NCI-H2081 (cell line): ENCODE measurements around the gene CACNG6.
"Not testable (repeated sequence)": the region's sequence is repeated elsewhere in the genome, so short reads cannot be mapped to it uniquely, and the experiment has no call there.

Experiments used
- DNase-seq, 2 experiments: peaks; one replicate each; lab custom pipeline; 2025; lab: John Stamatoyannopoulos, UW

Gene CACNG6

DNA sequence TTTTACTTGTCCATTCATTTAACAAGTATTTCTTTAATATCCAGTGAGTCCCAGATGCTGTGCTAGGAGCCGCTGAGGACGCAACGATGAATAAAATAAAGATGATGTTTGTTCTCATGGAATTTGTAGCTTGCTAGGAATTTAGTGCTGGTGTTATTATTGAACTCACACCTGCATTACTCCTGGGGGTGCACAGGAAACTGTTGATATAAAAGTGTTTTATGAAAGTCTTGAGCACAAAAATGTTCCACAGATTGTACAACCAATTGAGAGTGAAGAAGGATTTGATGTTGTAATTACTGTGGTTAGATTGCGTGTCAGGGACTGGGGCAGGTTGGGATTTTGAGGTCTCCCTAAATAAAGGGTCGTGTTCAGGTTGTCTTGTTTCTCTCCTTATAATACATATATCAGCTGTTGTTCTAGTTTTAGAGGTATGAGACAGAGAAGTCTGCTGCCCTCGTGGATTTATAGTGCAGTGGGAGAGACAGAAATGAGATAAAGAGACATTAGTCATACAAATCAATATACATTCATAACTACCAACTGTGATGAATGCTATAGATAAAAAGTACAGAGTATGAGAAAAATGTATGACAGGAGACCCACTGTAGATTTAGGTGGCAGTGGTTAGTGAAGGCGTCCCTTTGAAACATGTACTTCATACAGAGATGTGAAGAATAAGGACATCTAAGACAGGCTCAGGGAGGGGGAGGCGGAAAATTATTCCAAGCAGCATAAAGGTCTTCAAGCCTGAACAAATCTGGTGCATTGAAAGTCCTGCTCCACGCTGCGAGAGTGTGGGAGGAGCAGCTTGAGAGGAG is 11.3 kb downstream of the CACNG6 start:
- DNase-seq, result no peak

DNA sequence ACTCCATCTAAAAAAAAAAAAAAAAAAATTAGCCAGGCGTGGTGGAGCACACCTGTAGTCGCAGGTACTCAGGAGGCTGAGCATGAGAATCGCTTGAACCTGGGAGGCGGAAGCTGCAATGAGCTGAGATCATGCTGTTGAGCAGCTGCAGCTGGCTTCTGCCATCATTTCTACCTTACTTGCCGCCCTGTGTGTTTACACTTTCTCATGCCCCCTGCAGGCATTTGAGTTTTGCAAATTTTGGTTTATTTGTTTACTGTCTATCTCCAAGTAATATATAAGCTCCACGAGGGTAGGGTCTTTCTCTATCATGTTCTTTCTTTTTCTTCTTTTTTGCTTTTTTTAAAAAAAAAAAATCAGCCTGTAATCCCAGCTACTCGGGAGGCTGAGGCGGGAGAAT is 18.0 kb downstream of the CACNG6 start:
- no peak for DNase-seq

DNA sequence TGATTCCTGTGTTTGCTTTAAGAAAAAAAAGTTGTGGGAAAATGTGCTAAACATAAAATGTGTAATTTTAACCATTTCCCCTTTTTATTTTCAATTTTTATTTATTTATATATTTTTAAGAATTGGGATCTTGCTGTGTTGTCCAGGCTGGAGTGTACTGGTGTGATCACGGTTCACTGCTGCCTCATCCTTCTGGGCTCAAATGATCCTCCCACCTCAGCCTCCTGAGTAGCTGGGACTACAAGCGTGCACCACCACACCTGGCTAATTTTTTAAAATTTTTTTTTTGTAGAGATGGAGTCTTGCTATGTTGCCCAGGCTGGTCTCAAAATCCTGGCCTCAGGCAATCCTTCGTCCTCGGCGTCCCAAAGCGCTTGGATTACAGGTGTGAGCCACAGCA is 19.0 kb downstream of the CACNG6 start:
- no peak for DNase-seq

DNA sequence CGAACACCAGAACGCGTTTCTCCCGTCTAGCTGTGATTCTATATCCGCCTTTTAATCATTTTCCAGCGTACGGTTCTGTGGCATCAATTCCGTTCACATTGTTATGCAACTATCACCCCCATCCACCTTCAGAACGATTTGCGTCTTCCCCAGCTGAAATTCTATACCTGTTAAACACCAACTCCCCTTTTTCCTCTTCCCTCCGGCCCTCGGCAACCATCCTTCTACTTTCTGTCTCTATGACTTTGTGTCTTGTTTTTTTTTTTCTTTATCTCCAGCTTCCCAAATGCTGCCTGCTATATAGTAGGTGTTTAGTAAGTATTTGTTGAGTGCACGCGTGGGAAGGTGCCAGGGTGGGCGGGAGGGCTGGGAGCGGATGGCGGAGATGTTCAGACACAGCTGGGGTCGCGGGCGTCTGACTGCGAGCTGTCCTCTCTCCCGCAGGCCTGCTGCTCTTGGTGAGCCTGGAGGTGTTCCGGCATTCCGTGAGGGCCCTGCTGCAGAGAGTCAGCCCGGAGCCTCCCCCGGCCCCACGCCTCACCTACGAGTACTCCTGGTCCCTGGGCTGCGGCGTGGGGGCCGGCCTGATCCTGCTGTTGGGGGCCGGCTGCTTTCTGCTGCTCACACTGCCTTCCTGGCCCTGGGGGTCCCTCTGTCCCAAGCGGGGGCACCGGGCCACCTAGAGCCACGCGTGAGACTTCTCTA is 20.2 kb downstream of the CACNG6 start:
- DNase-seq, result no peak

DNA sequence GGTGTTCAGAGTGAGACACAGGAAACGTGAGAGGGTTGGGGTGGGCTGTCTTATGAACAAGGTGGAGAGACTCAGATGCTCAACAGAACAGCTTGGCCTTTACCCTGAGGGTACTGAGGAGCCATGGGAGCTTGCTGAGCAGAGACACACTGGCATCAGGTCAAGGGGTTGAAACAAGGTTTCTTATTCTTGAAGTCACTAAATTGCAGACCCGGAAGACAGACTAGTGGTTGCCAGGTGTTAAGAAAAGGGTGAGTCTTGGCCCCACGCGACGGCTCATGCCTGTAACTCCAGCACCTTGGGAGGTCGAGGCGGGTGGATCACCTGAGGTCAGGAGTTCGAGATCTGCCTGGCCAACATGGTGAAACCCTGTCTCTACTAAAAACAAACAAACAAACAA is 22.4 kb downstream of the CACNG6 start:
- no peak for DNase-seq

DNA sequence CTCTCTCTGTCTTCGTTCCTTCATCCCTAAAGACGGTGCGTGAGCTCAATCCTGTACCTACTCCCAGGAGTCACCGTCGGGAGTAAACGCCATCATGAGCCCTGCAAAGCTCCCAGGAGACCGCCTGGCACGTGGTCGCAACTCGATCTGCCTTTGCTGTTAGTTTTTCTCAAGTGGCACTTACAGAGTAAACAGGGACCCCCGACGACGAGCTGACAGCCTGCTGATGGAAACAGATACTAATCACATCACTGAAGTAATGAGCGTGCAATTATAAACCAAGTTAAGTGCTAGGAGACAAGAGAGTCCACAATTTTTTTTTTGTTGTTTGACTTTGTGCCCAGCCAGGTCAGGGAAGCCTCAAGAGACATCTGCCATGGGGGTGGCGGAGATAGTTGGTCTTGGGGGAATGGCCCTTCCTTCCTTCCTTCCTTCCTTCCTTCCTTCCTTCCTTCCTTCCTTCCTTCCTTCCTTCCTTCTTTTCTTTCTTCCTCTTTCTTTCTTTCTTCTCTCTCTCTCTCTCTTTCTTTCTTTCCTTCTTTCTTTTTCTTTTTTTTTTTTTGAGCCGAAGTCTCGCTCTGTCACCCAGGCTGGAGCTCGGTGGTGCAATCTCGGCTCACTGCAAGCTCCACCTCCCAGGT is 23.6 kb downstream of the CACNG6 start:
- DNase-seq, result no peak

DNA sequence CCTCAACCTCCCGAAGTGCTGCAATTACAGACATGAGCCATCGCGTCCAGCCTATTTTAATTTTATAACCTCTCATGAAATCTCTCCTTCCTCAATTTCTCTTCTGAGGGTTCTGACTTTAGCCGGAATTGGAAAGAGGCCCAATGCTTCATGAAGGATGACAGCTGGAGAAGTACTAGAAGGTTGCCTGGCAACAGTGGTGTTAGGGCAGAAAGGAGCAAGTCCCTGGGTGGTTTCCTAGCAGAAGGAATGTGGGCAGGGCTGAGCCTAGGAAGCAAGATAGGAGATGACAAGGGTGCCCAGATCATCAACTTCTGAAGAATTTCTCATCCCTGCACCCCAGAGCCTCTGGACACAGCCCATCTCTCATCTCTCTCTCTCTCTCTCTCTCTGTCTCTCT is 25.8 kb downstream of the CACNG6 start:
- no peak for DNase-seq

DNA sequence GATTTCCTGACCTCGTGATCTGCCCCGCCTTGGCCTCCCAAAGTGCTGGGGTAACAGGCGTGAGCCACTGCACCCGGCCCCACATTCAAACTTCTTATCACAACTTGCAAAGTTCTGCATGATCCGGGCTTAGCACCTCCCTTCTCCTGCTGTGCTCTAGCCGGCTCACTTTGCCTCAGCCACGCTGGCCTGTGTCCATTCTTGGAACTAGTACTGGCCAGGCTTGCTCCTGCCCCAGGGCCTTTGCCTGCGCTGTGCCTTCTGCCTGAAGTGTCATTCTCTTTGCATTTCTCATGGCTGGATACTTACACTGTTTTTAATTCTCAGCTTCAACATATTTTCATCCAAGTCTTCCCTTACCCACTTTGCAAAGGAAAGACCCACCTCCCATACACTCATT is 29.9 kb downstream of the CACNG6 start:
- no peak for DNase-seq

DNA sequence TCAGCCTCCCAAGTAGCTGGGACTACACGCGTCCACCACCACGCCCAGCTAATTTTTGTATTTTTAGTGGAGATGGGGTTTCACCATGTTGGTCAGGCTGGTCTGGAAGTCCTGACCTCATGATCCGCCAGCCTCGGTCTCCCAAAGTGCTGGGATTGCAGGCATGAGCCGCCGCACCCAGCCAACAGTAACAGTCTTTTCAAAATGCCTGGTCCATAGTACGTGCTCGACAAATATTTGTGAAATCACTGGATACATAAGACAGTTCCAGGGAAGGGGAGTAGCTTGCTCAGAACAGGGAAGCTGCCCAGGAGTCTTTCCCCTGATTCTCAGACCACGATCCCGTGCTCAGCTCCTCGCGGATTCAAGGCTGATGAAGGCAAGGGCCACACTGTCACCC is 30.5 kb downstream of the CACNG6 start:
- no peak for DNase-seq

DNA sequence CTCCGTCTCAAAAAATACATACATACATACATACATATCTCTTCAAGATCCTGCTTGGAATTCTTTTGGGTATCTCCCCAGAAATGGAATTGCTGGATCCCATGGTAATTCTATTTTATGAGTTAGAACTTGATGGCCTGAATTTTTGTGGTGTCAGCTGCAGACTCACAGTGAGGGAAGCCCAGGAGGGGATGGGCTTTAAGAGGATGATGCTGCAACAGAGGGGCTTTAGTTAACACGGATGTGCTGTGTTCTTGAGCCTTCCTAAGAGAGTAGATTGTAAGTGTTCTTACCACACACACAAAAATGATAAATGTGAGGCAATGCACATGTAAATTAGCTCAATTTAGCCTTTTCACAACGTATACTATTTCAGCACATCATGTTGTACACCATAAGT is 31.8 kb downstream of the CACNG6 start:
- DNase-seq, result no peak

DNA sequence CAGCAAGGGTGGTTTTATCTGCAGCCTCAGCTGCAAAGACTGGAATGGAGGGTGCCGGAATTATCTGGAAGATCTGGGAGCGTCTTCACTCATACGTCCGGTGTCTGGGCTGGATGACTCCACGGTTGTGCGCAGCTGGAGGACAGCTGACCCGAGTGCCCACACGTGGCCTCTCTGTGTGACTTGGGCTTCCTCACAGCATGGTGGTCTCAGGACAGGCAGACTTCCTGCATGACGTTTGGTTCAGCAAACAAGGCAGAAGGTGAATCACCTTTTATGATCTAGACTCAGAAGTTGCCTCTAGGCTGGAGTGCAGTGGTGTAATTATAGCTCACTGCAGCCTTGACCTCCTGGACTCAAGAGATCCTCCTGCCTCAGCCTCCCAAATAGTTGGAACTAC is 33.2 kb downstream of the CACNG6 start:
- no peak for DNase-seq

DNA sequence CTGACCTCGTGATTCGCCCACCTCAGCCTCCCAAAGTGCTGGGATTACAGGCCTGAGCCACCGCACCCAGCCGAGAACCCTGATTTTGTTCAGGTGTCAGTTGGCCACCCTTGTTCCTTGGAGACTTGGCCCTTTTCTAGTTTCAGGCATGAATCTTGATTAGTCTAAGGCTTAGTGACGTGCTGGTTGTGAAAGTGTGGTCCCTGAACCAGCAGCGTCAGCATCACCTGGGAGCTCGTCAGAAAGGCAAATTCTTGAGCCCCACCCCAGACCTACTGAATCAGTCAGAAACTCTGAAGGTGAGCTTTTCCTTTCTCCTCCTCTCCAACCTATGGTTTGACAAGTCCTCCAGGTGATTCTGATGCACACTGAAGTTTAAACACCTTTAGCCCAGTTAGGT is 35.2 kb downstream of the CACNG6 start:
- no peak for DNase-seq

DNA sequence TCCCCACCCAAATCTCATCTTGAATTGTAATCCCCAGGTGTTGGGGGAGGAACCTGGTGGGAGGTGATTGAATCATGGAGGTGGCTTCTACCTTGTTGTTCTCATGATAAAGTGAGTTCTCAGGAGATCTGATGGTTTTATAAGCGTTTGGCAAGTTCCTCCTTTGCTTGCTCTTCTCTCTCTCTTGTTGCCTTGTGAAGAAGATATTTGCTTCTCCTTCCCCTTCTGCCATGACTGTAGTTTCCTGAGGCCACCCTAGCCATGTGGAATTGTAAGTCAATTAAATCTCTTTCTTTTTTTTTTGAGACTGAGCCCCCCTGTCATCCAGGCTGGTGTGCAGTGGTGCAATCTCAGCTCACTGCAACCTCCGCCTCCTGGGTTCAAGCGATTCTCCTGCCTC is 37.9 kb downstream of the CACNG6 start:
- no peak for DNase-seq

DNA sequence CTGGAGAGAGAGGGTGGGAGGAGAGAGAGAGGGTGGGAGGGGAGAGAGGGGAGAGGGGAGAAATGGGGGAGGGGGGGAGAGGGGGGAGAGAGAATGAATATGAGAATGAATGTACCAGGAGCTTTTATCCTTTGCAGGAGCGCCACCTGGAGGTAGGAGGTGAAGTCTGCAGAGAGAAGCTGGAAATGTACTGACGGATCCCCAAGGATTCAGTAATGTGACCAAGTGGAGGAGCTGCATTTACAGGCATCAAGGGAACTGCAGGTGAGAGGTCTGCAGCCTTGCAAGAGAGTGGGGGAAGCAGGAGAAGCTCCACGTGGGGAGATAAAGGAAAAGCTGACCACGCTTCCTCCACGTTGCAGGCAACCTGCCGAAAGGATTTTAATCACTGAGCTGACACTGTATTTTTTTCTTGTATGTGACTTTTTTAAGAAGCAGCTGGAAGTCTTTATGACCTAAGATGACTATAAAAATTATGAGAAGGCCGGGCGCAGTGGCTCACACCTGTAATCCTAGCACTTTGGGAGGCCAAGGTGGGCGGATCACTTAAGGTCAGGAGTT is 38.6 kb downstream of the CACNG6 start:
- peak; percentile 6 to 12 for DNase-seq

DNA sequence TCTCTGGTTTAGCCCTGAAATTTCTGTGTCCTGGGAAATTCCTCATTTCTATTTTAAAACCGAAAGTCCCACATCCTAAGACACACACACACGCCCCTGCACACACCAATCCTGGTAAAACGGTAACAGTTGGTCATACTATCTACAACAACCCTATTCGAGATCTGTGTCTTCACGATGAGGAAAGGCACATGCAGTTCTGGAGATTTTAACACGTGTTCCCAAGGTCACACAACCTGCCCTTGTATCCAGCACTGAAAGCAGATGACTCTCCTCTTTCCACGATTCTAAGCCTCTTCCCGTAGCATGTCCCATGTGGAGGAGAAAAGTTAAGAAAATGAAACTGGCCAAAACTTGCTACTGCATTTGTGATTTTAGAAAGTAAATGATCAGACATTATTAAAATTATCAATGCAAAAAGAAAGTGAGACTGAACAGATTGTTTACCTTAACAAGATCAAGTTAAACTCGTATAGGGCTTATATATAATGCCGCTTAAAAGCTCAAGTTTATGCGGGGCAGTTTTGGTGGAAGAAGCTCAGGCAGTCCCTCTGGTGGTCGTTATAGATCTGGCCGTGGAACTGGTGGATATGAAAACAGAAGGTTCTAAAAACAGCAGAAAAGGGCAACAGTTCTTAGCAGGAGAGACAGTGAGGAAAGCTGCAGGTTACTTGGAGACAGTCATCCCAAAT is 39.6 kb downstream of the CACNG6 start:
- no peak for DNase-seq

DNA sequence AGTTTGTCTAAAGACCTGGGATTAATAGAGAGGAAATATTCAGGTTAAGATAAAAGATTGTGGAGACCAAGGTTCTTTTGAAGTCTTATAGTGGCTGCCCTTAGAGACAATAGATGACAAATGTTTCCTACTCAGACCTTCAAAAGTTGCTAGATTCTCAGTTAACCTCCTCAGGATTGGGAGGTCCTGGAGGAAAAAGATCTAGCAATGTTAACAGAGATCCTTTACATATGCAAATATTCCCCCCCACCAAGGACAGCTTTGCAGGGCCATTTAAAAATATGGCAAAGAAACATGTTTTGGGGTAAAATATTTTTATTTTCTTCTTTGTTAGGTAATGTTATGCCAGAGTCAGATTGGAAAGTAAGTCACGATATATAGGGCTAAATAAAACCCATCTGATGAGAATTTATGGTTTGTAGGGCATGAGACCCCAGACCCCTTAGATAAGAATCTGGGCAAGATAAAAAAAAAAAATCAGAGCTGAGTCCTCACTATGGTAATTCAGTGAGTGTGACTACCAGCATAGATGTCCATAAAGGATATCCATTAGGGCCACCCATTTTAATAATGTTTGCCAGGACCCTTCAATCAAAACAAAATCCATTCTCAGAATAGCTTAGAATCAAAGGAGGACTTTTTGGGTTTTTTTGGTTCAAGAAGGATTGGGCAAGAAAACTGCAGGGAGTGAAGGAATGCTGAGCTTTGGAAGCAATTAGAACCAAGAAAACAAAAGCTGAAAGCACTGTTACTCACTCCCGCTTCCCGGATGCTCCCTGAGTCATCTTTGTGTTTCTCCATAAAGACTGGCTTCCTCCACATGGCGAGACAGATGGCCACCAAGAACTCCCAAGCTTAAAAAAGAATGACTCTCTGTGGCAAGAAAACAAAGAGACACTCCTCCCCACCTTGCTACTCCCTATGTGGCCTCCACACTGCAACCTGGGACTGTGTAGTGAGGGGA is 44.1 kb downstream of the CACNG6 start:
- no peak for DNase-seq

DNA sequence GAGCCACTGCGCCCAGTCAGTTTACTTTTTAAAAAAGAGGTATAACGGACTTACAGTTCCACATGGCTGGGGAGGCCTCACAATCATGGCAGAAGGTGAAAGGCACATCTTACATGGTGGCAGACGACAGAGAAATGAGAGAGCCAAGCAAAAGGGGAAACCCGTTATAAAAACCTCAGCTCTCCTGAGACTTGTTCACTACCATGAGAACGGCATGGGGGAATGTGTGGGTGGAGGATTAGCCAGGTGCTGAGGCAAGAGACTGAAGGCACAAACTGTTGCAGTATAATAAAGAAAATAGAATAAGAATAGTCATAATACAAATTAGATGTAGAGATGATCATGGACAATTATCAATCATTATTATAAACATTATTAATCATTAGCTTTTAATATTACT is 45.1 kb downstream of the CACNG6 start:
- not testable (repeated sequence) for DNase-seq

DNA sequence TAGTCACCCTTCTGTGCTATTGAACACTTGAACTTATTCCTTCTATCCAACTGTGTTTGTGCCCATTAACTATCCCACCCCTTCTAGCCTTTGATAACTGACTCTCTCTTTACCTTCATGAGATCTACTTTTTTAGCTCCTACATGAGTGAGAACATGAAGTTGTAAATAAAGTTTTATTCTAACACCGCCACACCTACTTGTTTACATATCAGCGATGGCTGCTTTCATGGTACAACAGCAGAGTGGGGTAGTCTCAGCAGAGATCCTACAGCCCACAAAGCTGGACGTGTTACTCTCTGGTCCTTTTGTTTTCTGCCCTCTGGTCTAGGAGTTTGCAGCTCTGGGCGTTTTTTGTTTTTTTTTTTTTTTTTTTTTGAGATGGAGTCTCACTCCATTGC is 48.6 kb downstream of the CACNG6 start:
- DNase-seq, result no peak

DNA sequence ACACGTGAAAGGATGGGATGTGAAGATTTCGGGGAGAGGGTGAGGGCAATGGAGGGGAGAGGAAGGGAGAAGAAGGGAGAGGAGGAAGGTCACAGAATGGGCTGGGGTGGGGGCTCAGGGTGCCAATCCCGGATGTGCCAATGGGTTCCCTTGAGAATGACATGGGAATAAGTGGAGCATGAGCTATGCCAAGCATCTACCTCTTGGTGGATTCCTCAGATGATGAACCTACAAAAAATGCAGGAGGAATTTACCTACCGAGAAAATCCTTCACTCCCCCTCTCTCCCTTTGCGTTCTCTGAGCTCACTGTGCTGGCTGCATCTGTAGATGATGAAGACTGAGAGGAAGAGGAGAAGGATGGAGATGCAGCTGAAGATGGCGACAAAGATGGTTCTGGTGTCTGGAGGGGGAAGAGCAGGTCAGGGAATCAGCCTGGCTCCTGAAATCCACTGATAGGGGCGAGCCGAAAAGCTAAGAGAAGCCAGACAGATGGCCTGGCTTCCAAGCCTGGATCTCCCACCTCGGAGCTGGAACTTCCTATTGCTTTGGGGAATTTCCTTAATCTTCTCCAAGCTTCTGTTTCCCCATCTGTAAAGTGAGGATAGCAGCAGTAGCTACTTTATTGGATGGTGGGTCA is 50.7 kb downstream of the CACNG6 start:
- DNase-seq, result no peak

DNA sequence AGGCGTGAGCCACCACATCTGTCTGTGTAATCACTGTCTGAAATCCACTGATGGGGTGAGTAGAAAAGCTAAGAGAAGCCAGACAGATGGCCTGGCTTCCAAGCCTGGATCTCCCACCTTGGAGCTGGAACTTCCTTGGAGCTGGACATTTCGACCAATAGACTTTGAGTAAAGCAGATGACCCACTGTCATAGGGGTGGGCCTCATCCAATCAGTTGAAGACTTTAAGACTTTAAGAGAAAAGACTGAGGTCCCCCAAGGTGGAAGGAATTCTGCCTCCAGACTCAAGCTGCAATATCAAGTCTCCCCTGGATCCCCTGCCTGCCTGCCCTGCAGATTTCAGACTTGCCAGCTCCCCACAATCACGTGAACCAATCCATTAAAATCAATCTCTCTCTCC is 51.6 kb downstream of the CACNG6 start:
- DNase-seq, result no peak

DNA sequence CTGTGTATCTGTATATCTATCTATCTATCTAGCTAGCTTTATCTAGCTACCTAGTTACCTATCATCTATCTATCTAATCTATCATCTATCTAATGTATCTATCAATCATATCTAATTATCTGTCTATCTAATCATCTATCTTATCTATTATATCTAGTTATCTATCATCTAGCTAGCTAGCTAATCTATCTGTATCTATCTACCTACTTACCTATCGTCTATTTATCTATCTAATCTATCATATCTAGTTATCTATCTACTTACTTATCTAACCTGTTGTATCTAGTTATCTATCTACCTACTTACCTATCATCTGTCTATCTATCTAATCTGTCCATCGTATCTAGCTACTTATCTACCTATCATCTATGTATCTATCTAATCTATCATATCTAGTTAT is 54.3 kb downstream of the CACNG6 start:
- no peak for DNase-seq
